GM19239 (cell line): Measurements from ENCODE around the gene SLC40A1.

Experiments
- DNase-seq: peaks from one replicate; pipeline ENCODE4 v3.0.0; 2011; ENCODE audit warnings: low spot score; ENCODE audit not compliant: insufficient read length
- FAIRE-seq: peaks from 2 replicates; lab custom pipeline; 2011; peaks lifted over from hg19 to GRCh38; lab: Jason Lieb, UNC

SLC40A1 gene

DNA sequence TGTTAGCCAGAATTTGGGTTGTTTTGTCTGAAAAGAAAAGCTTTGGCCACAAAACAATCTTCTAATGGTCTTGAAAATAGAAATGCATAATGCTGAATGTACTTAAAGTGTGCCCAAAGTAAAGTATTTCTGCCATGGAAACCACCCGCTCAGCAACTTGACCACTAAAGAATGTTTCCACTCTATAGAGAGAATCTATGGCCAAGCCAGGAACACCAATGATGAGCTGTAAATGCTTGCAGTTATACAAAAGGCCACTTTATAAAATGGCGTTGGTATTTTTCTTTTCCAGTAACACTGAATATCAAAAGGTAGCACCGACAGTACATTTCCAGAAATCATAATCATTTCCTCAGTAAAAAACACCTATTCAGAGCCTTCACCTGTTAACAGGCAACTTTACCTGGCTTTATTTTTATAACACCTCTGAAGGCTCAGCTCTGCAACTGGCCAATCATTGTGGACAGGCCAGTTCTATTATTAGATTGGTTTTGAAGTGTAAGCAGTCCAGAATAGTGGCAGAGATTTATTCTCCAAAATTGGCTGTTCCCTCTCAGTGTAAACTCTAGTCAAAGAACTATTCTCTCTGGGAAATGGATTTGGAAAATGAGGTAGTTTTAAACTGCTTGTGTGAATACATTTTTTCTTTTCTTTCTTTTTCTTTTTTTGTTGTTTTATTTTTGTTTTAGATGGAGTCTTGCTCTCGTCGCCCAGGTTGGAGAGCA, 36.1 kb downstream of the SLC40A1 start:
- no peak for DNase-seq
- FAIRE-seq: no peak

DNA sequence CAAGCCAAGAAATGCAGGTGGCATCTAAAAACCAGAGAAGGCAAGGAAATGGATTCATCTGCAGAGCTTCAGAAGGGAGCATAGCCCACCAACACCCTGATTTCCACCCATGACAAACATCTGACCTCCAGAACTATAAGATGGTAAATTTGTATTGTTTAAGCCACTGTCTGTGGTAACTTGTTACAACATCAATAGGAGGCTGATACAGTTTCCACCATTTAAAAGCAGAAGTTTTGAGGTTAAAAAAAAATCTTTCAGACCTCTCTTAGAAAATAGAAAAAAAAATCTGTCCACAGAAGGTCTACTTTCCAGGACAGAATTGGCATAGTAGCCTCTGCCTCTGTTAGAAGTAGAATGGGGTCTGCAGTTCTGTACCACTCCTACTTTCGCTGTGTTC, 37.2 kb downstream of the SLC40A1 start:
- DNase-seq (no peak), FAIRE-seq (no peak)

DNA sequence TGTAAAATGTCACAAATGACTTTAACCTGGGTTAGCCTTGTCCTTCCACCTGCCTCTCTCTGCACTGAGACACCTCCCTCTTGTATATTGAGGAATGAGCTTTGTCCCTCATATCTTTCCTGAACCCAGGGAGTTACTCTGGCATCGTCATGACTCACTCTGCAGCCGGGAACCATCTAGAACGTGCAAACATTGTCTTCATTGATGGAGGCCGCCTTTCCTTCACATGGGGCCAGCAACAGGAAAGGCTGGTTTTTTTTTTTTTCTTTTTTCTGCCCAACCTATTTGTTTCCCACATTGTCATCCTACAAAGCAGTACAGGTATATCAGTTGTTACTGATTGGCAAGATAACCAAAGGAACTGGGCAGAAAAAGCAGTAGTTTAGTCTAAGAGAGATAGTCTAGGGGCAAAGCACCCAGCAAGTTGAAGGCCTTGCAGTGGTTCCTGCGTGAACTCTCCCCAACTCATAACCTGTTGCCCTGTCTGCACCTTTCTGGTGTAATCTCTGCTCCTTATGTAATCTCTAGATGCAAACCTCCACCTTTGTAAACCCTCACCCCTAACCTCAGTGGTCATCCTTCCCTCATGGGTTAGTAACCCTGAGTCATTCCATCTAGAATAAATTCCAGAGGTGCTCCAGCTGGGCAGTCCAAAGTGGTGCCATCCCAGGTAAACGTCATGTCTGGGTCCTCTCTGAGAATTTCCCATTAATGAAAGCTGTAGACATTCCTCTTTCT, 38.3 kb downstream of the SLC40A1 start:
- no peak for DNase-seq
- FAIRE-seq: no peak

DNA sequence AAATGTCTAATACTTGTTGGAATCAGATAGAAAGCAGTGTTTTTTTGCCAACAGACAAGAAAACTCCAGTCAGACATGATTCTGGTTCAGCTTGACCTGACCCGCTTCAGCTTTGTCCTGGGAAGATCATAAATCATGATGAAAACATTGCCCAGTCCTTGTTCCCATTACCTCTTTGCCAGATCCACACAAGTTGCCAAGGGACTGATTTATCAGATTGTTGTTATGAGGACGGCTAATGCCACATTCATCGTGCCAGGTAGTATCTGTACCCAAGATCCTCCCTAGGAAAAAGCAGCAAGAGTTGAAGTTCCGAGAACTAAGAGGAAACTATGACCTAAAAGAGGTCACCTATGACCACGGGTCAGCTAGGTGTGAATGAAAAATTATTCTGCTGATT, 39.0 kb downstream of the SLC40A1 start:
- FAIRE-seq (no peak), DNase-seq (no peak)

DNA sequence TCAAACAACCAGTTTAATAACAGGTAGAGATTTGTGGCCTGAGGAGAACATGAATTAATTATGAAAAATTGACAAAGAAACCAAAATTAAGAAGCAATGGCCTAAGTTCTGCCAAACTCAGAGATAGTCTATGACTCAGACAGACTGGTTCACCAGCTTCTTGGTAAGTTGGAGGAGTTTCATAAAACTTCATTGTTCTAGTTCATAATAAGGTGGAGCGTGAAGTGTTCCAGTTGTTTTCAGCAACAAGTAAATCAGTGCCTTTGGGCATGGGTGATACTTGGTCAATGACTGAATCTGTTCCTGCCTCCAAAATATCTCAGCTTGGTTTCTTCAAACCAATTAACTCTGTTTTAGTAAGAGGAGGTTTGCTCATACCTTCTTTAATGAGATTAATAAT, 40.0 kb downstream of the SLC40A1 start:
- no peak for FAIRE-seq

DNA sequence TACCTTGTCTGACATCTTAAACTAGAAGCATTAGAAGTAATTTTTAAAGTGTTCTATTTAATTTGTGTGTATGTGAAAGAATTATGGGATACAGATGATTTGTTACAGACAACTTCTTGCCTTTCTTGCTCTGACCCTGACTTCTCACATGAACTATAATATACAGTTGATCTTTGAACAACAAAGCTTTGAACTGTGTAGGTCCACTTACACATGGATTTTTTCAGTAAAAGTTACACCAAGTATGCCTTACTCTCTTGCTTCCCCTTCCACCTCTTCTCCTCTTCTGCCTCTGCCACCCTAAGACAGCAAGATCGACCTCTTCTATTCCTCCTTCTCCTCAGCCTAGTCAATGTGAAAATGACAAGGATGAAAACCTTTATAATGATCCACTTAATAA, 42.2 kb downstream of the SLC40A1 start:
- no peak for DNase-seq
- no peak for FAIRE-seq

More for the DNA sequence above, 40.0 kb downstream of the SLC40A1 start:
- DNase-seq: no peak

DNA sequence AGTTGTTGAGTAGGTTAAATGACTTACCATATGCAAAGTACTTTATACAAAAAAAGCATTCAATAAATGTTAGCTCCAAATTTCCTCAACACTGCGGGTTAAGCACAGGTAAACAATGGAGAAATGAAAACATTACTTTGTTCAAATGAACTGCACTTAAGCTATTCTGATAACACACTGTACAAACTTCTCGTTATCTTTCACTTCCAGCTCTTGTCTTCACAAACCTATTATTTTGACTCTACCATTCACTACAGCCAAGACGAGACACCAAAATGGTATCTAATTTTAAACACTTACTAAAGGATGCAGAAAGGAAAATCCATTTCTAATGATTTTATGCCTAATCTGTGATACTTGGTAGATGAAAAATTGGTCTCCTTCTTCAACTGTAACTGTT, 43.8 kb downstream of the SLC40A1 start:
- FAIRE-seq: no peak
- no peak for DNase-seq

DNA sequence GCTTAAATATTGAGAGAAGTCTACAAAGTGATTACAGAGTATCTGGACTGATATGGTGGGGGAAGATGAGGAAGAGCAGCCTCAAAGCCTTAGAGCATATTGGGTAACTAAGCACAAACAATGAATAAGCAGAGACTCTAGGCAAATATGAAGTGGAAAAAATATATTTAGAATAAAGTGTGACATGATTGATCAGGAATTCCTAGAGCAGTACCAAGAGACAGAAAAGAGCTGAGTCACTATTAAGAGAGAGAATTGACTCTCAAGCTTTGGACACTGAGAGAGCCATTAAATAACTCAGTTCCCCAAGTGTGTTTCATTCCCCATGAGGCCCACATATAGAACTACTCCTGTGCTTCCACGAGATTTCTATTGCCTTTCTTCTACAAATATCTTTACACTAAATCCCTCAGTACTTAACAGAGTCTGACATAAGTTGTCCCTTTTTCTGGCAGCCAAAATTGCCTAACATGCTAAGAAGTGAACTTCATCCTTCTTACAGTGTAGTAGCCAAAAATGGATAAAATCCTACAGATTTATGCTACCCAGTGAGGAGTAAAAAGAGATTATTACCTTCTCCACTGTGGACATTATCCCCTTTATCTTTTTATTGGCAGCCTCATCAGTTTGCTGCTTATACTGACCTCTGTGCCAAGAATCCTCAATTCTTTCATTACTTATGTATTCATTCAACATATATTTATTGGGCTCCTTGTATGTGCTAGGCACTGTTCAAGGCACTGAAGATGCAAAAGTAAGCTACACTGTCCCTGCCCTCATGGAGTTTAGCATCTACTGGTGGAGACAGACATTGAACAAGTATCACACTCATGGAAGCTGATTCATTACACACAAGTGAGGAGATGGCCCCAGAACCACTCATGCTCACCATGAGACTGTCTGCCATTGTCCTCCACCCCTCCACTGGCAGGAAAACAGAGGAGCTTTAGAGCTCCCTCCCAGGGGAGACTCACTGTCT, 45.4 kb downstream of the SLC40A1 start:
- FAIRE-seq (no peak), DNase-seq (no peak)

DNA sequence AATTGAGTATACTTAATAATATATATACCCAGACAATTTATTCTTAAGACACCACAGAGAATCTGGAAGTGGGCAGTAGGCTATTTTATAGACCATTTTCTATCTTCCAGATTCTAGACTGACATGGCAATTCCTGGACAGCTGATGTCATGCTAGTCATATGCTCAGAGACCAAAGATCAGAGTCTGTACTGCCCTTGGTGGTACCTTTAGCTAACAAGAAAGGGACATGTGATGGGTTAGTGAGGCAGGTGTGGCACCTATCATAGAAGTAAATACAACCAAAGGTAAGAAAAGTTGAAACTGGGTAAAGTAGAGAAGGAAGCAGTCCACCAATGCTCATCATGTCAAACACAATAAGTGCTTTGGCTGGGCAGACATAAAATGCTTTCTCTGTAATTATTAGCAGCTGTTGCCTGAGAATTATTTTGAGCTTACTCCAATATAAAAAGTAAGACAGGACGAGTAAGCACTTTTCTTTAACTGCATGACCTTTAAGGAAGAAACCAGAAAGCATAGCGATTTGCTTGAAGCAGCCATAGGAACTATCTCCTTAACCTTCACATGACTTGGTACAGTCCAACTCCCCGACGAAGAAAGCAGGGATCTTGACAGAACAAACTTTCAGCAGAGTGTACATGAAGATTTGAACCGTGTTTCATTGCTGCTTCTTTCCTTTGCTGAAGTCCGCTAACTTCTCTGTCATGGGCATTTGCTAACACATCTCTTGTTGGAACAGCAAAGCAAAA, 47.1 kb downstream of the SLC40A1 start:
- FAIRE-seq (no peak), DNase-seq (no peak)

DNA sequence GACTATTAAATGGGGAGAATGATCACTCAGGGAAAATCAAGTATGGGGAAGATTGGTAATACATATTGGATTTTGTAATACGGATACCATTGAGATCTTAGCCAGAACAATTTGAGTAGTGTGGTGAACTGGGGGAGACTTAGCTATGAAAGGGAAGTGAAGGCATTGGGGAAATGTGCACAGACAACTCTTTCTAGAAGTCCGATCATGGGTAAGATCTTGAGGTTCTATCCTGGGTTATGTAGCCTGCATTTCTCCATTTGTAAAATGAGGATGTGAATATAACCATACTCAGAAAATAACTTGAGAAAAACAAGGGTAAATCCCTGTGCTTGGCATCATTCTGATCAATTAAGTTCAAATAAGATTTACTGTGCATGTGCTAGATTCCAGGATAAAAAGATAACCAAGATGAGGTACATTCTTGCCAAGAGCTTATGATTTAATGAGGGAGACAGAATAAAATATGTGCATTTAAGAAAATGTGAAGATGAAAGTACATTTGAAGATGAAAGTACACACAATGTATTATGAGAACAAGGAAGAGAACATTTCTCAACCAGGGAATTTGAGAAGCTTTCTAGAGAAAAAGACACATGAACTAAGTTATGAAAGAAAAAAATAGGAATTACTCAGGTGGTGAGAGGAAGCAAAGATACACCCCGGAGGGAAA, 49.5 kb downstream of the SLC40A1 start:
- no peak for DNase-seq
- FAIRE-seq: no peak

DNA sequence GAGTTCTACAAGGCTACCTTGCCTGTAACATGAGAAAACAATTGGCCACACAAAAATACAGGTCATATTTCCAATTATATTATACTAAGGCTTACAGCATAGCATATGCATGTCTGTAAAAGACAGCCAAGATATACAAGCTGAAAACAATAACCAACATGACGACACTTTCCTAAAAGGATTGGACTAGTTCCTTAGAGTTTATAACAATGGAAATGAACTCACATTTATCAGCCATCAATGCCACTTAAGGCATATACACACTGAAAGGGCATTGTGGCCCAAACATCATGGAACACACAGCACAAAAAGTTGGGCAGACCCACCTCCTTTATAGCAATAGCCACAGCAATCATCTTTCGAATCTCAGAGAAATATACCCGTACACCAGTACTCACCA, 52.0 kb downstream of the SLC40A1 start:
- no peak for FAIRE-seq

DNA sequence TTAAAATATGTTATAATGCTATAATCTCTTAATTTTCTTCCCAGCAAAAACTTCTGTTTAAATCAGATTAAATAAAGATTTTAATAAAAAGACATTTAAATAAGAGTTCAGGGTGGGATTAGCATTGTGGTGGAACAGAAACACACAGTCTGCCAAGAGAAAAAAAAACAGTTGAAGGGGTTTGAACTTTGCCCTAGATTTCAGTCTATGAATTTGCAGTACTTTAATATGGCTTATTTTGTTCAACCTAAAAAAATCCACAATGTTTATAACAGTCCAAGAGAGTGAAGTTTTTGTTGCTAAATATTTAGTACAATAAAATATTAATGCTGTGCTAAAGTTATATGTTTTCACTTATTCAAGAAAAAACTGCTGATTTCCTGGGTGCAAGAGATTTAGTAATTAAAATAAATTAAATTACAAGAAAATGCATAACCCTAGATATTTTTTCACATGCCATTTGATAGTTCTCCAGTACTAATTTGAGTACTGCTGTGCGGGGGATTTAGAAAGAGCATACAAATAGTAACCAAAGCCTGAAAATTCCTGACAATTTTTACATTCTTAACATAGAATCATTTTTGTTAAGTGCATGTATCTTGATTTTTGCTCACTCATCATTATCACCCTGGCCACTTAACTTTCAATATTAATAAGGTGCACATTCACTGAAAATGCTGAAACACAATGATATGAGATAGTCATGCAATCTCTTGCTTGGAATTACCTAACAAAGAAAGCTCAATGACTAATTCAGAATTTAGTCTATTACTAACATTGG, 52.6 kb downstream of the SLC40A1 start:
- DNase-seq (no peak), FAIRE-seq (no peak)

More for the DNA sequence above, 52.0 kb downstream of the SLC40A1 start:
- DNase-seq: no peak

DNA sequence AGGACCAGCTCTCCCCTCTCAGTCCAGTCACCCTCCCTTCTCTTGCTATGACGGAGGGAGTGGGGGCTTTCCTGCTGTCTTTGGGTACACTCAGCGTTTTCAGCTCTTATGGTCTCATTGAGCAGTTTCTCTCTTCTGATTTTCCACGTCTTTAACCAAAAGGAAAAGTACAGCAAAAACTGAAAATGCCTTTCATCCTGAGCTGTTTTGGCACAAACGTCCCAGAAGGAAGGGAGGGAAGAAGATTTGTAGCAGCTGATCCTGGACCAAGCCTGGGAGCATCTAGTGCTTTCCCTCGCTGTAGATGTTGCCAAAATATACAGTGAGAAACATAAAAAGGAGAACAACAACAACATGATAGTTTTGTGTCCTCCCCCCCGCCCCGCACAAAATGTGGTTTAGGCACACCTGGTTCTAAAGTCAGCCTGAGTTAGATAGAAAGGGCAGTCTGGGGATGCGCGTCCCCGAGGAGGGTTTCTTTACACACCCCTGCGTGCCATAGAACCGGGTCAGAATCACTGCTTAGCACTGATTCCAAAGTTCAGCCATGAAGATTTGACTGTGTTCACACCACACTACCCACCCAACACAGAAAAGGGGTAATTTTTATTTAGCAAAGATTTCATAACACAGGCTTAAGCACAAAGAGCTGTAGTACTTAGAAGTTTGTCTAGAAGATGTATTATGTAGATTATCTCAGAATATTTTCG, 53.4 kb downstream of the SLC40A1 start:
- FAIRE-seq: no peak
- no peak for DNase-seq

DNA sequence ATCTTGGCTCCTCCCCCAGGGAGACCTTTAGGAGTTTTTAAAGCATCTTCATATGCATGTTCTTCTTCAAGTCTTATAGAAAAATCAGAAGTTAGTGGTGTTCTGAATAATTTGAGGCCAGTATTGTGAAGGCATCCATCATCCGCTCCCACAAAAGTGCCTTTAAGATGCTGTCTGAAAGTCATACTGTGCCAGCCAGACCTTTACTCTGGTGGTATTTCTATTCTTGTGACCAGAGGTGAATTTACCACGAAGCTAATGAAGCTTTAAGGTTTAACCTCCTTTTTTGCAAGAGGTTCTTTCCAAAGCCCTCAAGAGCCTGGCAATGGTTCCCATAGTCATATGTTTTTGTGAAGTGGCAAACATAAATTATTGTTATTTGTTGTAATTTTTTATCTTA, 54.3 kb downstream of the SLC40A1 start:
- FAIRE-seq (no peak), DNase-seq (no peak)

DNA sequence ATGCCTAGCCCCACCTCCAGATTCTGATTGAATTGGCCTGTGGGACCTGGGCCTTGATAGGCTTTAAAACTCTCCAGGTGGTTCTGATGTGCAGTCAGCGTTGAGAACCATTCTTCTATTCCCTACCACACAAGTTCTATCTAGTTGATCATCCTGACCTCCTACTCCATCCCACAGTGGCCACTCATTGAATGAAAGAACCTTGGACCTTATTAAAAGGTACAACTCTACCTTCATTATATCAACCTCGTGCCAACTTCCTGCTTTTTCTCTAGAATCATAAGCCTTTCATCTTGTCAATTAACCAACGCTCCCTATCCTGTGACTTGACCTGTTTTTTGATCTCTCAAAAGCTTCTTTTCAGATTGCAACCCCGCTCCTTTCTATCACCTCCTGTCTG, 55.8 kb downstream of the SLC40A1 start:
- FAIRE-seq (no peak), DNase-seq (no peak)

DNA sequence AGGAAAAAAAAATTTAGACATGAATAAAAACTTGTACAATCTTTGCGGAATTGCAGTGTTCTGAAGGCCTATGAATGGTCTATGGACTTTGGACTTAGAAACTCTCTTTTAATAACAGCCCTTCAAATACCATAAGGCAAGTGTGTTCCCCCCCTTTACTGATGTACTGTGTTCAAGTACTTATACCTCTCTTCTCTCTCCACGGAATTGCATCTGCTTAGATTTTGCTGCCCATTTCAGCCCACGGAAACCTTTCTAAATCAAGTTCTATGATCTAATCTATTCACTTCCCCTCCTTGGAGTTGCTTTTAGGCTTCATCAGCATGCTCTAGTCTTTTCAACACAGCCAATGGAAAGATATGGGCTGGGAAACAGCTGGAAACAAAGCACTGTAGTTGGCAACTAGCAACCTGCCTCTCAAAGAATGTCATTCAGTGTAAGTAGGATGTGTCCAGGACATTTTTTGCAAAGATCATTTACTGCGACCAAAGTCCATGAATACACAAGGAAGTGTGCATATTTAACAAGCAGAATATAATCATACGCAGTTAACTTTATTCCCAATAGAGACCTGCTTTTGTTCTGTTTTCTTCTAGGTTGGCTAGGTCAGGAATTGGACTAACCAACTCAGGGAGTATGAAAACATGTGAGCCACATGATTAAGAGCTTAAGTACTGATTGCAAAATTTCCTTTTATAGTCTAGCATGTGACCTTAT, 58.0 kb downstream of the SLC40A1 start:
- no peak for DNase-seq

DNA sequence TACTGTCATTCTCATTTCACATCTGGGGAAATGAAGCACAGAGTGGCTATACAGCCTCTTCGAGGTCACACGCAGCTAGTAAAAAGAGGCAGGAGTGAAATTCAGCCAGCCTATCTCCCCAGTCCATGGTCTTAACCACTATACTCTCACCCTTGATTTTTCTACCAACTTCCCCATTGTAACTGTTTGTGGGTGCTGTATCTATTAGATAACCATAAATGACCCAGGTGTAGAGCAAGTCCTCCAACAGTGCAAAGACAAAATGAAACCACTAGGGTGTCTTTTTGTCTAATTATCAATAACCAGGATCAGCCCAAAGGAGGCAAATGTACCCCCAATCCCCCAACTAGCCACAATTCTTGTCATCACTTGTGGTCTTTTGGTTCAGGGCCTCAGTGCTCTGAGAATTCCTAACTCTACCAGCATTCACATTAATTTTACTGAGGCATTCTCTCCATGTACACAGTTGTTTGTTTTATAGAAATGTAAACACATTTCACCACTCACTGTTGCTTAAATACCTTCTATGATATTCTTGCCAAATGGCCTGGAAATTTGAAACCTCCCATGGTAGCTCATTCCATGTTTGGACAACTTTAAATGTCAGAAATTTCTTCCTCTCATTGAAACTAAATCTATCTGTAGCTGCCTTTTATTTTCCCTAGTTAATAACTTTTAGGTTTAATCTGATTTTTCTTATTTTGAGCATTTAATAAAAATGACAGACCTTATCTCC, 58.7 kb downstream of the SLC40A1 start:
- DNase-seq (no peak), FAIRE-seq (no peak)

More for the DNA sequence above, 58.0 kb downstream of the SLC40A1 start:
- no peak for FAIRE-seq
